Stomach smooth muscle (tissue), 2 donors: ENCODE data around the gene B4GALT6.

Experiments used
- H3K27ac ChIP-seq: one replicate; pipeline ENCODE4 v1.7.0; 2013; ENCODE audit warnings: mild to moderate bottlenecking, low read length, inconsistent platforms
- H3K27me3 ChIP-seq, 2 donors: one replicate each; pipeline ENCODE4 v1.7.0; 2013; ENCODE audit warnings: low read length in 2 of 2; ENCODE audit not compliant: insufficient read depth in 2 of 2, control insufficient read depth in 1 of 2
- H3K36me3 ChIP-seq, 2 donors: one replicate each; pipeline ENCODE4 v1.7.0; 2013; ENCODE audit warnings: low read length in 2 of 2; ENCODE audit not compliant: control insufficient read depth in 2 of 2, insufficient read depth in 2 of 2
- H3K4me1 ChIP-seq: one replicate; pipeline ENCODE4 v1.7.0; 2013; ENCODE audit warnings: low read length; ENCODE audit not compliant: control insufficient read depth, insufficient read depth
- H3K4me3 ChIP-seq, 2 donors: one replicate each; pipeline ENCODE4 v1.7.0; 2013; ENCODE audit warnings: low read length in 2 of 2
- H3K9ac ChIP-seq, 2 donors: one replicate each; pipeline ENCODE4 v1.7.0; 2013; ENCODE audit warnings: low read length in 2 of 2, mild to moderate bottlenecking in 1 of 2
- H3K9me3 ChIP-seq, 2 donors: one replicate each; pipeline ENCODE4 v1.7.0; 2013; ENCODE audit warnings: low read length in 2 of 2; ENCODE audit not compliant: control insufficient read depth in 2 of 2
- donor health status: healthy.
- donor health status: Pancreatic carcinoma.

Gene B4GALT6

DNA sequence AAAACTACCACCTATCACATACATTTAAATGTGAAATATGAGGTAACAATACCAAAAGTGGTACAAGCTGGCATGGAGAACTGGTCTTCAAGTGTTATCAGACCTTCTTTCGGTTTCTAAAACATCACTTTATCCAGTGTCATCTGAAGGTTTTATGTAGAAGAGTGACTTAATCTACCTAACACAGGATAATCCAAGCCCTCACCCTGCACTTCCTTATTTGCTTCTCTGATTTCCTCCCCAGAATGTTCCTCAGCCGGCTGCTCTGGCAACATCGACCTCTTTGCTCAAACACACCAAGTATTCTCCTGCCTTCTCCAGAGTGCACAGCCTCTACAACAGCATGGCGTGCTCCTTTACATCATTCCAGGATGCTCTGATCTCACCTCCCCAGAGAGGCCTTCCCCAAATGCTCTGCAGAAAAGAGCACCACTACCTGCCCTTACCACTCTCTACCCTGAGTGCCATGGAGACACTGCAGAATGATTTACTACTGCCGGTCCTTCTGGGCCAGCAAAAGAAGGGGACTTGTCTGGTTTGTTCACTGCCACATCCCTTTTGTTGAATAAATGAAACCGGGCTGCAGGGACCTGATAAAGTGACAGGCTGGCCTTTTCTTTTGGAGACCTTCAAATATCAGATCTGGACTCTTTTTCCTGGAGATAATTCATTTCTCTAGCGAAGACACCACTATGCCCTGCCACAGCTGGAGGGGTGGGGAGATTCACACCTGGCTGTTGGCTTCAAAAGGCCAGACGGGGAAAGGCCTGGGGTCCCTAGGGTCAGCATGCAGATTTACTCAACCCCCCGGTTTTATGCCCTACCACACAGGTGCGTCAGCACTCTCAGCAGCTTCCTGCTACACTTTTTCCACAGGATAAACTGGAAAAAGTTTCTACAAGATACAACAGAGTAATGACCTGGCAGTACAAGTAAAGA, 50.7 kb downstream of the B4GALT6 start:
- H3K4me1 ChIP-seq: no peaks in the 10 kb centered on the region
- no peak overlapping the region for H3K27ac ChIP-seq
- no peak overlapping the region for H3K4me3 ChIP-seq
- H3K9me3 ChIP-seq: no peaks in the 10 kb centered on the region
- H3K9ac ChIP-seq: no peak overlapping the region
- no peaks in the 10 kb centered on the region for H3K27me3 ChIP-seq
- H3K36me3 ChIP-seq: no peaks in the 10 kb centered on the region

DNA sequence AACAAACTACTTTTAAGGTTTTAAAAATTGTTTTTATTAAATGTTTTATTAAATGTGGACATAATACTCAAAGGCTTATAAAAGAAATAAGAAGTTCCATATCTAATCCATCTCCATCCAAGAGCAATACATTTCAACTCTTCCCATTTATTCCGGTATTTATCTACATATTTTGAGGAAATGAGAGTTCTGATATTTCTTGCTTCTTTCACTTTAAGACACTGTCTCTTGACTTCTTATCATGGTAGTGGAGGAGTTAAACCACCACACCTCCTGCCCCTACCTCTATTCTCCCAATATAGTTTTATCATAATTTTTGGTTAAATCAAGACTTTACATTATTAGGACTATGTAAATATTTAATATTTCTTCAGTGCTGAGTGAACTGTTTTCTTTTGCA, 52.0 kb downstream of the B4GALT6 start:
- Histone ChIP-seq H3K4me1 (no peaks in the 10 kb centered on the region), H3K9ac (no peak overlapping the region), H3K36me3 (no peaks in the 10 kb centered on the region), H3K27me3 (no peaks in the 10 kb centered on the region), H3K4me3 (no peak overlapping the region), H3K9me3 (no peaks in the 10 kb centered on the region), H3K27ac (no peak overlapping the region)

DNA sequence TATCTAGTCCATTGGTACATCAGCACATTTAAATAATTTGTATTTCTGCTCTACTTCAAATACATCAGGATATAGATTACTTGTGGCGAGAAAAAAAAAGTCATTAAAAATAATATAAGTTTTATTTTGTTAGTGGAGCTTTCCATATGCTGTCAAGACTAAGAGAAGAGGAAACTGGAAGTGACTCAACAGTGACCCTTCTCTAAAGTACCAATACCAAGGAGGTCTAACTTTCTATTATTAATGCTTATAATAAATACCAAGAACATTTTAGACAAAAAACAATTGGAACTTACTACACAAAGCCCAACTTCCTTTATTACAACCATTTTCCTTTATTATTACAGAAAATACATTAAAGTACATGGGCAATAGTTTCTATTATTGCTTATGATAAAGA, 52.9 kb downstream of the B4GALT6 start:
- H3K4me1 ChIP-seq: no peaks in the 10 kb centered on the region
- no peaks in the 10 kb centered on the region for H3K27me3 ChIP-seq
- no peak overlapping the region for H3K4me3 ChIP-seq
- H3K36me3 ChIP-seq: no peaks in the 10 kb centered on the region
- H3K9me3 ChIP-seq: no peaks in the 10 kb centered on the region
- H3K27ac ChIP-seq: no peak overlapping the region
- no peak overlapping the region for H3K9ac ChIP-seq

DNA sequence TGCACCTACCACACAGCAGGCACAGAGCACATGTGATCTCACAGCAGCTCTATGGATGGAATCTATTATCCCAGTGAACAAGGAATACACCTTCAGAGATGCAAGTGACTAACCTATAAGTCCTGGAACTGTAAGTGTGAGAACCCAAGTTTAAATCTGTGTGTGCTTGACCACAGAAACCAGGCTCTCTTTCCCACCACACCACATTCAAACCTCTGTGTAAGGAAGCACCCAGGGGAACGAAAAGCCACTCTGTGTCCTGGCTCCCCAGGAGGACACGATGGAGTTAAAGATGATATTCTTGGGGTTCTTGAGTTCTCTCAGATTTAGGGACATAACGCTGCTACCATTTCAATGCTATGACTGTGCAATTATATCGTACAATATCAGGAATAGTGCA, 53.8 kb downstream of the B4GALT6 start:
- Histone ChIP-seq H3K27ac (no peak overlapping the region), H3K36me3 (no peaks in the 10 kb centered on the region), H3K9ac (no peak overlapping the region), H3K9me3 (no peaks in the 10 kb centered on the region), H3K4me3 (no peak overlapping the region), H3K4me1 (no peaks in the 10 kb centered on the region), H3K27me3 (no peaks in the 10 kb centered on the region)

DNA sequence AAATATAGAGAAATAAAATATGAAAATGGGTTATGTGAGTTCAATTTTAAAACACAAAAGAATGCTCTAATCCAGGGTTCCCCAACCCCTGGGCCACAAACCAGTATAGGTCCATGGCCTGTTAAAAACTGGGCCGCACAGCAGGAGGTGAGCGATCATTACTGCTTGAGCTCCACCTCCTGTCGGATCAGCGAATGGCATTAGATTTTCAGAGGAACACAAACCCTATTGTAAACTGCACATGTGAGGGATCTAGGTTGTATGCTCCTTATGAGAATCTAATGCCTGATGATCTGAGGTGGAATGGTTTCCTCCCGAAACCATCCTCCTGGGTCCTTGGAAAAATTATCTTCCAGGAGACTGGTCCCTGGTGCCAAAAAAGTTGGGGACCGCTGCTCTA, 58.0 kb downstream of the B4GALT6 start:
- Histone ChIP-seq H3K4me1 (no peaks in the 10 kb centered on the region), H3K36me3 (no peaks in the 10 kb centered on the region), H3K9ac (no peak overlapping the region), H3K9me3 (no peaks in the 10 kb centered on the region), H3K27ac (no peak overlapping the region), H3K4me3 (no peak overlapping the region), H3K27me3 (no peaks in the 10 kb centered on the region)

DNA sequence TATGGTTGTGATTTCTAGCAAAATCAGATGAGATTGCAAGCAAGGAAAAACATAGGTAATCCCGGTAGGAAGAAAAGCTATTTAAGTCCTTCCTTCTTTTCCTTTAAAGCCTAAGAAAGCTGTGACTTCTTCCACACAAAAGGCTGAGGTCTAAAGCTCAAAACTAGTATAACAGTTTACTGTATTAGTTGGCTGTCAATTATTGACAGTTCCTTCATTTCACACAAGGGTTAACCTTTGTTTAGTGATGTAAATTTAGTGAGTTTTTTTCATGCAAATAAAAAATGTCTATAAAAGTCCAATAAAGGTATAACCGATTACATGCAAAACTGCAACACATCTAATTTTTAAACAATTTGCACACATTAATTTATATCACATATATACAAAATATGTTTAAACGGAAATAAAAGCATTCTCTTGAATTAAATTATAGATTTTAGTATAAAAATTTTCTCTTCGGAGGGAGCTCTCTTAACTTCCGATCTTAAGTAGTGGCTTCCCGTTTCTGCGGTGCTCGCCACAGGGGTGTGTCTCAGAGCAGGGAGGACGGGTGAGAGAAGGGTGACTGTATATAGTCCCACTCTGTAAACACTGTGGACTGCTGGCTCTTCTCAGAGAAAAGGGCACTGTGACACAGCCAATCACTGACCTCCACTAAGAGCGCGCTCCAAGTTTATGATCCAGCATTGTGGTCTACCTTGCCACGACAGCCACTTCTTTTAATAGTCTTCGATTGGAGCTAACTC, 59.3 kb downstream of the B4GALT6 start:
- Histone ChIP-seq H3K27ac (no peak overlapping the region), H3K4me1 (no peaks in the 10 kb centered on the region), H3K36me3 (no peaks in the 10 kb centered on the region), H3K9ac (no peak overlapping the region), H3K4me3 (no peak overlapping the region), H3K27me3 (no peaks in the 10 kb centered on the region), H3K9me3 (no peaks in the 10 kb centered on the region)

DNA sequence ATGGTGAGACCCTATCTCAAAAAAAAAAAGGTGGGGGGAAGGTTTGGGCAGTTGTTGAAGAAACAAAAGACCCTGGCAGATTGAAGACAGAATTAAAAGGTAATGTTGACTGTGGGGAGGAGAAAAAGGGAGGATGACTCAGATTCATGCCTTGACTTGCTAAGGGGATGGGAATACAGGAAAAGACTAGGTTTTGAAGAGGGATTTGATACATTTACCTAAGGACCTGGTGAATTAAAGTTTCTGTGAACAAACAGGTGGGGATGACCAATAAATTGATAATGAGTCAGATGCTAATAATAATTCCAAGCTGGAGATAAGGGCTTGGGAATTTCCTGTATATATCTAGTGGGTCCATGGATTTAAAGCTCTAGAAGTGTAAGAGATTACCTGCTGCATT, 65.1 kb downstream of the B4GALT6 start:
- Histone ChIP-seq H3K36me3 (no peaks in the 10 kb centered on the region), H3K4me1 (no peaks in the 10 kb centered on the region), H3K9me3 (no peaks in the 10 kb centered on the region), H3K27ac (no peak overlapping the region), H3K4me3 (no peak overlapping the region), H3K9ac (no peak overlapping the region), H3K27me3 (no peaks in the 10 kb centered on the region)

DNA sequence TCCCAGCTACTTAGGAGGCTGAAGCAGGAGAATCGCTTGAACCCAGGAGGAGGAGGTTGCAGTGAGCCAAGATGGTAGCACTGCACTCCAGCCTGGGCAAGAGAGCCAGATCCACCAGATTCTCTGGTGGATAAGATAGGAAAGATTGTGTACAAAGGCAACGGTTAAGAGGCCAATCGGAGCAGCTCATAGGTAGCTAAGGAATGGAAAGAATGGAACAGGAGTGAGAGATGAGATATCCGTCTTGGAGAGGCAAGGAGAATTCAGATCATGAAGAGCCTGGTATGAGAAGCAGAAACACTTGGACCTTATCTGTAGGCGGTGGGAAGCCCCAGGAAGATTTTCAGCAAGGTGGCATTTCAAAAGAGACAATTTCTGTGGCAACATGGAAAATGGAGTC, 65.6 kb downstream of the B4GALT6 start:
- no peaks in the 10 kb centered on the region for H3K36me3 ChIP-seq

DNA sequence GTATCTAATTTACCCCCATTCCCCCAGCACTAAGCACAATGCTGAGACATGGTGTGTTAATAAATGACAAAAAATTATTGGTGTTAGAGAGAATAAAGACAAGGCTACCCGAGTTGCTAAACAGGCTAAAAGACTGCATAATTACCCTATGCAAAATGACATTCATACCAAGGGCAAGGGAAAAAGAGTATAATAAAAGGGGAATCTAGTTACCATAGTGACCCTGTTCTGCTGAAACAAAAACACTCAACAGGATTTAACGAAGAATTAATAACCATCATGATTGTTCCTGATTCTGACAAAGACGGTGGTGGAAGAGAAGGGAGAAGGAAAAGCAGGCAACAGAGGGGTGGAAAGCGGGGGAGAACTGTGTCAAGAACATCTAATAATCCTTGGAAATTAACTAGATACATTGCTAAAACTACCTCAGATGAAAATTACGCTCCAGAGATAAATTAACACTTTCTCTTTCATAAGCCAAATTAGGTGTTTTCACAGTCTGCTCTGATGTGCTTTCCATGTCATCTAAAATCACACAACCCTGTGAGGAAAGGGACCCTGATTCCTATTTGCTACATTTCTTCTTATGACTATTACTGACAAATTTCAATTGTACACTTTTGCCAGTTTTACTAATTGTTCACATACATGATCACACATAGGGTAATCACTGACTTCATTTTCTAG, 67.2 kb downstream of the B4GALT6 start:
- no peaks in the 10 kb centered on the region for H3K4me1 ChIP-seq
- H3K9me3 ChIP-seq: no peaks in the 10 kb centered on the region
- H3K27ac ChIP-seq: no peak overlapping the region
- H3K4me3 ChIP-seq: no peak overlapping the region
- no peaks in the 10 kb centered on the region for H3K27me3 ChIP-seq
- no peaks in the 10 kb centered on the region for H3K36me3 ChIP-seq
- H3K9ac ChIP-seq: no peak overlapping the region

More for the DNA sequence above, 65.6 kb downstream of the B4GALT6 start:
- Histone ChIP-seq H3K27me3 (no peaks in the 10 kb centered on the region), H3K4me1 (no peaks in the 10 kb centered on the region), H3K4me3 (no peak overlapping the region), H3K9ac (no peak overlapping the region), H3K9me3 (no peaks in the 10 kb centered on the region), H3K27ac (no peak overlapping the region)

DNA sequence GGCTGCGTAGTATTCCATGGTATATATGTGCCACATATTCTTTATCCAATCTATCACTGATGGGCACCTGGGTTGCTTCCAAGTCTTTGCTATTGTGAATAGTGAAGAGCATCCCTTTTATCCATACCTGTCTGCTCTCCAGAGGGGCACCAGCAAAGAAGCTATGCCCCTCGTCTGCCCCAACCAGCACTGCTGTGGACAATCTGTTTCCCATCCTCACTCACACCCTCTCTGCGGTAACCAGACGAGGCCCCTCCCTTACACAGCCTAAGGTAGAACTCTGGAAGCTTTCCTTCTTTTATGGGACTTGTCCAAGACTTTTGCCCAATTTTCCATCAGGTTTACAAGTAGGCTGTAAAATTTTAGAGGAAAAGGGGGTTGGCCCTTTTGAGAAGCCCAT, 67.8 kb downstream of the B4GALT6 start:
- Histone ChIP-seq H3K36me3 (no peaks in the 10 kb centered on the region), H3K27ac (no peak overlapping the region), H3K9me3 (no peaks in the 10 kb centered on the region), H3K4me1 (no peaks in the 10 kb centered on the region), H3K27me3 (no peaks in the 10 kb centered on the region), H3K9ac (no peak overlapping the region), H3K4me3 (no peak overlapping the region)
